Vagina (tissue), 2 donors: ENCODE results near the gene SMU1. TPM values are rescaled to one million over a fixed set of nuclear protein-coding genes. Genes with fewer than 3 reads are reported as not detected.
"Not testable (repeated sequence)": the region's sequence is repeated elsewhere in the genome, so short reads cannot be mapped to it uniquely, and the experiment has no call there.

Experiments
- DNase-seq, 2 donors: peaks; one replicate each; pipeline ENCODE4 v3.0.0-alpha.2; 2017; ENCODE audit errors: extremely low spot score in 2 of 2
- H3K27ac ChIP-seq: fragments of 200-600 bp; sonication (generic); one replicate; pipeline ENCODE4 v1.5.1; 2019
- H3K27me3 ChIP-seq: fragments of 200-600 bp; sonication (generic); one replicate; pipeline ENCODE4 v1.5.1; 2019
- H3K36me3 ChIP-seq, 2 donors: fragments of 200-600 bp; sonication (generic); one replicate each; pipeline ENCODE4 v1.5.1; 2017 to 2019
- H3K4me1 ChIP-seq: fragments of 200-600 bp; sonication (generic); one replicate; pipeline ENCODE4 v1.5.1; 2019
- H3K4me3 ChIP-seq, 2 donors: fragments of 200-600 bp; sonication (generic); 1 replicate in 1 of 2; 2 replicates in 1 of 2; pipeline ENCODE4 v1.5.1; 2016 to 2019
- H3K9me3 ChIP-seq: fragments of 200-600 bp; sonication (generic); one replicate; pipeline ENCODE4 v1.5.1; 2019
- CTCF ChIP-seq, 3 experiments: fragments of 450-650 bp in 2 of 3; fragments of 200-600 bp in 1 of 3; sonication (generic) in 1 of 3; IDR thresholded peaks; one replicate each; pipeline ENCODE4 v1.5.1; 2017 to 2019; ENCODE audit warnings: antibody characterized with exemption in 3 of 3, mild to moderate bottlenecking in 2 of 3, moderate library complexity in 2 of 3
- POLR2A ChIP-seq, 2 donors: fragments of 450-650 bp; IDR thresholded peaks; one replicate each; pipeline ENCODE4 v1.6.1; 2017; ENCODE audit warnings: antibody characterized with exemption in 2 of 2, mild to moderate bottlenecking in 2 of 2, moderate library complexity in 2 of 2
- POLR2AphosphoS5 ChIP-seq, 2 donors: sonication (generic); formaldehyde crosslinking; IDR thresholded peaks; one replicate each; pipeline ENCODE4 v1.9.0; 2017; ENCODE audit warnings: antibody characterized with exemption in 2 of 2, mild to moderate bottlenecking in 2 of 2, low read depth in 1 of 2; ENCODE audit not compliant: insufficient read depth in 1 of 2
- intact Hi-C: fragments of 100-400 bp; cut with DNase I; formaldehyde crosslinking; loops from one replicate; pipeline ENCODE4 v1.15.1; 2023
- total RNA-seq: library from RNA; depleted of rRNA; stranded (reverse); fragments of >200 nt; gene quantifications from one replicate; pipeline ENCODE4 v1.2.3, GENCODE V29; 2016

SMU1 gene
- total RNA-seq, 1 donor from 2014 or later: 15.5 TPM

- H3K4me1 ChIP-seq: no peaks in the 10 kb centered on the region
- intact Hi-C loops: no loop called here
- no peaks in the 10 kb centered on the region for H3K36me3 ChIP-seq
- H3K27me3 ChIP-seq: no peaks in the 10 kb centered on the region
- H3K9me3 ChIP-seq: no peaks in the 10 kb centered on the region
- TF ChIP-seq POLR2AphosphoS5 (IDR thresholded peaks at IDR 0.05; ENCODE audit: insufficient read depth in 1 of 2, low read depth in 1 of 2) (no peak), CTCF (IDR thresholded peaks at IDR 0.05) (no peak), POLR2A (IDR thresholded peaks at IDR 0.05) (no peak)
- H3K27ac ChIP-seq: no peak overlapping the region
- DNase-seq: no peak
- H3K4me3 ChIP-seq: no peak overlapping the region
Measured at GRCh38 chr9:33014665-33015014, 61.8 kb downstream of the SMU1 start.

- no peaks in the 10 kb centered on the region for H3K4me1 ChIP-seq
- H3K36me3 ChIP-seq: no peaks in the 10 kb centered on the region
- no peak overlapping the region for H3K27ac ChIP-seq
- DNase-seq: no peak
- H3K4me3 ChIP-seq: no peak overlapping the region
- TF ChIP-seq CTCF (IDR thresholded peaks at IDR 0.05) (no peak), POLR2A (IDR thresholded peaks at IDR 0.05) (no peak), POLR2AphosphoS5 (IDR thresholded peaks at IDR 0.05; ENCODE audit: insufficient read depth in 1 of 2, low read depth in 1 of 2) (no peak)
- no peaks in the 10 kb centered on the region for H3K9me3 ChIP-seq
- intact Hi-C loops: no loop called here
- no peaks in the 10 kb centered on the region for H3K27me3 ChIP-seq
Measured at GRCh38 chr9:33013962-33014664, 62.4 kb downstream of the SMU1 start.

- H3K36me3 ChIP-seq: no peaks in the 10 kb centered on the region
- no peak overlapping the region for H3K27ac ChIP-seq
- no peak for DNase-seq
- no peaks in the 10 kb centered on the region for H3K27me3 ChIP-seq
- no peaks in the 10 kb centered on the region for H3K4me1 ChIP-seq
- intact Hi-C loops: no loop called here
- TF ChIP-seq CTCF (IDR thresholded peaks at IDR 0.05): no peak
- no peak for TF ChIP-seq POLR2AphosphoS5 (IDR thresholded peaks at IDR 0.05; ENCODE audit: insufficient read depth in 1 of 2, low read depth in 1 of 2)
- no peak for TF ChIP-seq POLR2A (IDR thresholded peaks at IDR 0.05)
- no peak overlapping the region for H3K4me3 ChIP-seq
- H3K9me3 ChIP-seq: no peaks in the 10 kb centered on the region
Measured at GRCh38 chr9:33012328-33013069, 64.0 kb downstream of the SMU1 start.

- Histone ChIP-seq H3K36me3 (no peaks in the 10 kb centered on the region), H3K27ac (no peak overlapping the region), H3K4me3 (no peak overlapping the region), H3K4me1 (no peaks in the 10 kb centered on the region), H3K27me3 (no peaks in the 10 kb centered on the region), H3K9me3 (no peaks in the 10 kb centered on the region)
- DNase-seq: no peak
- intact Hi-C loops: no loop called here
- TF ChIP-seq POLR2AphosphoS5 (IDR thresholded peaks at IDR 0.05; ENCODE audit: insufficient read depth in 1 of 2, low read depth in 1 of 2): no peak
Measured at GRCh38 chr9:33011831-33012230, 64.6 kb downstream of the SMU1 start.

- H3K4me3 ChIP-seq: no peak overlapping the region
- intact Hi-C loops: no loop called here
Measured at GRCh38 chr9:33007755-33008154, 68.7 kb downstream of the SMU1 start.

GRCh38 chr9:33005335-33005734 is 71.1 kb downstream of the SMU1 start:
- H3K4me1 ChIP-seq: peaks cover 16% of the 10 kb centered on the region
- H3K27me3 ChIP-seq, H3K36me3 ChIP-seq, H3K9me3 ChIP-seq, H3K27ac ChIP-seq, DNase-seq, intact Hi-C loops, H3K4me3 ChIP-seq: not testable (repeated sequence)

More at GRCh38 chr9:33007755-33008154, 68.7 kb downstream of the SMU1 start:
- TF ChIP-seq POLR2A (IDR thresholded peaks at IDR 0.05): no peak
- TF ChIP-seq CTCF (IDR thresholded peaks at IDR 0.05): no peak
- no peak for TF ChIP-seq POLR2AphosphoS5 (IDR thresholded peaks at IDR 0.05; ENCODE audit: insufficient read depth in 1 of 2, low read depth in 1 of 2)
- Histone ChIP-seq H3K36me3 (no peaks in the 10 kb centered on the region), H3K27me3 (no peaks in the 10 kb centered on the region), H3K27ac (no peak overlapping the region), H3K9me3 (no peaks in the 10 kb centered on the region), H3K4me1 (no peaks in the 10 kb centered on the region)
- no peak for DNase-seq

- intact Hi-C loops, H3K9me3 ChIP-seq, DNase-seq, H3K27me3 ChIP-seq, H3K36me3 ChIP-seq: not testable (repeated sequence)
- H3K4me1 ChIP-seq: peaks cover 21% of the 10 kb centered on the region
- peak overlapping the region; percentile 80 to 84 for H3K4me3 ChIP-seq
- H3K27ac ChIP-seq: peak overlapping the region; percentile 88
Measured at GRCh38 chr9:33000682-33001055, 75.8 kb downstream of the SMU1 start.
